ENCODE results near the gene BTG4.

GRCh38 chr11:111449696-111450479 lies 62.3 kb downstream of the BTG4 start:
- TF ChIP-seq CTCF (IDR thresholded peaks at IDR 0.05) (no peak), POLR2A (IDR thresholded peaks at IDR 0.05) (no peak)
